NCI-H1092 treated with DMSO at 0.1 percent for 48 hours (cell line): Measurements from ENCODE around the gene KLK11.

Experiments
- DNase-seq: peaks from one replicate; lab custom pipeline; 2025; lab: John Stamatoyannopoulos, UW

KLK11 gene

DNA sequence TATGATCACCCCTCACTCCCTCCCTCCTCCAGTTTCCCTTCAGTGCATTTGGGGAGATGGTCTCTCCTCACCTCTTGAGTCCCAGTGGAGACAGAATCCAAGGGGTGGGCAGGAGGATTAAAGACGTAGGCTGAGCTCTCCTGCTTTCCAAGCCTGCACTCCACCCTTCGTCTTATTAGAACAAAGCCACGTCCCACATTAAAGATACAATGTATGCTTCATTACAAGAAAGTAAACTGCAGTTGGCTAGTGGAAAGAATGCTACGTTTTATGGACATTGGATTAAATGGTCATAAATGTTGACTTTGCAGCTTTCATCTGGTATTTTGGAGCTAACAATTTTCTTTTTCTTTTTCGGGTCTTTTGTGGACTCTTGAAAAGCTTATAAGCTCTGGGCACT, 1.5 kb upstream of the KLK11 start:
- no peak for DNase-seq

DNA sequence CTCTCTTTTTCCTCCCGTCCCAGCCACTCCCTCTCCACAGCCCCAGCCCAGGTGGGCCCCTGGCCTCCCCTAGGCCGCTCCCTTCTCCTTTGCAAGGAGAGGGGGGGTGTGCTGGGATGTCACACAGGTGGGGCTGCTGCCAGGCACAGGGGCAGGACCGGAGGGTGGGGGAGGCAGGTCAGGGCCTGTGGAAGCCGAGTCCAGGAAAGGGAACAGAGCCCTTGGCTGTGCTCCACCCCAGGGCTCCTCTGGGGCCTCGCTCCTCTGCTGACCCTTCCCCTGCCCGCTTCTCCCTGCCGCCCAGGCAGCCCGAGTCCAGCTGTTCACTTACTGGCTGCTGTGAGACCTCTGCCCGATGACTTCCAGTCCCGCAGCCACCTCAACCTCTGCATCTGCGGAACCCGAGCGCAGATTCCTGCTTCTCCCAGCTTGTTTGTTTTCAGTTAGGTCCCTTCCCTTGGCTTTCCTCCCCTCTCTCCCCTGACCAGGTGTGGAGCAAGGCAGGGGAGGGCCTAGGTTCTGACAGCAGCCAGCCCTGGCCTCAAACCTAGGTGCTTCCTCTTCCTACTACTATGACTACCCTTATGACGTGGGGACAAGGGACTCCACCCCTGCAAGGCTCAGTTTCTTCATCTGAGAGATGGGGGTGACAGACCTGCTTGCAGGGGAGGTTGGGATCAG, 850 bp upstream of the KLK11 start:
- no peak for DNase-seq

- no peak for DNase-seq
These were observed 435 bp downstream of the KLK11 start for GRCh38 chr19:51025809-51026553.

- DNase-seq = no peak
These were observed 1.0 kb downstream of the KLK11 start for GRCh38 chr19:51025401-51025800.

GRCh38 chr19:51024924-51025323, 1.5 kb downstream of the KLK11 start:
- DNase-seq = no peak

DNA sequence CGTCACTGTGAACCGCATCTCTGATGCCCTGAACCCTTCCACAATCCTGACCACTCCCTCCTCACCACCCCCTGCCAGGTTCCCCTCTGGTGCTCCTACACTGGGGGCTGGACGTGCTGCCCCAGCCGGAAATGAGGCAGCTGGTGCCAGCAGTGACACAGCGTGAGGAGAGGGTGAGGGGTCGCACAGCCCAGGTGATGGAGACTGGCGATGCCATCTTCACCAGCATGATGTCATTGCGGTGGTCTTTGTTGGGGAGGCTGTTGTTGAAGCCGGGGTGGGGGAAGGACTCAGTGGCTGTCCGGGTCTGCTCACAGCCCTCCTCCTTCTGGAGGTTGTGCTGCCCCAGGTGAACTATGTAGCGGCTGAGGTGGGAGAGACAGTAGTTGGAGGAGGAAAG, 2.5 kb downstream of the KLK11 start:
- DNase-seq = no peak

DNA sequence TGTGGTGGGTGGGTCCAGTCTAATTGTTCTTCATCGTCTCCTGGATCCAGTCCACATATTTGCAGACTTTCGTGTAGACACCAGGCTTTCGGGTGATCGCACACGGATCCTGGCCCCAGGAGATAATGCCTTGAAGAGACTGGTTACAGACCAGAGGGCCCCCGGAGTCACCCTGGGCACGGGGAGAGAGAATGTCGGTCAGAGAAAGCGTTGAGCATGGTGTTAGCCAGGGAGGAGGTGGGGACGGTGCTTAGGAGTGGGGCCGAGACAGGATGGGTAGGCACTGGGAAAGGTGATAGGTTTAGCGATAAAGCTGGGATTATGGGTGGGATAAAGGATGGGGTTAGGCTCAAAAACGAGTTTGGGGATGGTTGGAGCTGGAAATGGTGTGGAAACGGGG, 3.9 kb downstream of the KLK11 start:
- no peak for DNase-seq

DNA sequence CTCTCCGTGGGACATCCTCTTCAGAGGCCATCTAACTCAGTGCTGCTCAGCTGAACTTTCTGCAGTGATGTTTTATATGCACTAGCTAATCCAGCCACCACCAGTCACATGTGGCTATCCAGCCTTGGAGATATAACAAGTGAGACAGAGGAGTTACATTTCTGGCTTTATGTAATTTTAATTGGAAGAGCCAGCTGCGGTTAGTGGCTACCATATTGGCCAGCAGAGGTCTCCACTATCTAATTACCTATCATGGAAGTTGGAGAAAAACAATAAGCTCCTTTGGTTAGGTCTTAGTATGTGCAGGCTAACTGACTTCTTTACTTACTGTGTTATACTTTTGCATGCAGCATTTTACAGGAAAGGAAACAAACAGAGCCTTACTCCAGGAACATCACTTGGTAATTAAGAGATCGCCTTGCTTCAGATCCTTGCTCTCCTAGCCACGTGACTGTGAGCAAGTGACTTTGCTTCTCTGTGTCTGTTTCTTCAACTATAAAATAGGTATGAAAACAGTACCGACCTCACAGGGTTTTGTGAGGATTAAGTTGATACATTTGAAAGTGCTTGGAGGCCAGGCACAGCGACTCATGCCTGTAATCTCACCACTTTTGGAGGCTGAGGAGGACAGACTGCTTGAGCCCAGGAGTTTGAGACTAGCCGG, 5.3 kb downstream of the KLK11 start:
- peak; percentile 35 for DNase-seq

DNA sequence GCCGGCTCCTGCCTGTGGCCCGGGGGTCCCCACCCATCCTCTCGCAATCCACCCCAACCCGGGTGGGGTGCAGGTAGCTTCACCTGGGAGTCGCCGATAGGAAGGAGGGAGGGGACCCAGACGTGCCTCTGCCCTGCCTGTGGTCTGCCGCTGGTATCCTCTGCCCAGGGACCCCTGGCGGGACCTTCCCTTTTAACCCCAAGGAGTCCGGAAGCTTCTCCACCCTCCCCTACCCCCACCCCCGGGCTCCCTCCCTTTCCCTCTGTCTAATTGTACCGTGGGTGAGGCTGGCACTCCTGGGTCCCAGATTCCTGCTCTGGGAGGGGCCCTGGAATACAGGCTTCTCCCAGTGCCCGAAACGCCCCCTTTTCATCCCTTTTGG, 6.9 kb downstream of the KLK11 start, which contains the start of gene KLK10:
Gene KLK10, minus strand, starts transcription at position 166 of the 382 bp plus-strand sequence. CDS start 579 bp downstream, outside the sequence.
- no peak for DNase-seq

DNA sequence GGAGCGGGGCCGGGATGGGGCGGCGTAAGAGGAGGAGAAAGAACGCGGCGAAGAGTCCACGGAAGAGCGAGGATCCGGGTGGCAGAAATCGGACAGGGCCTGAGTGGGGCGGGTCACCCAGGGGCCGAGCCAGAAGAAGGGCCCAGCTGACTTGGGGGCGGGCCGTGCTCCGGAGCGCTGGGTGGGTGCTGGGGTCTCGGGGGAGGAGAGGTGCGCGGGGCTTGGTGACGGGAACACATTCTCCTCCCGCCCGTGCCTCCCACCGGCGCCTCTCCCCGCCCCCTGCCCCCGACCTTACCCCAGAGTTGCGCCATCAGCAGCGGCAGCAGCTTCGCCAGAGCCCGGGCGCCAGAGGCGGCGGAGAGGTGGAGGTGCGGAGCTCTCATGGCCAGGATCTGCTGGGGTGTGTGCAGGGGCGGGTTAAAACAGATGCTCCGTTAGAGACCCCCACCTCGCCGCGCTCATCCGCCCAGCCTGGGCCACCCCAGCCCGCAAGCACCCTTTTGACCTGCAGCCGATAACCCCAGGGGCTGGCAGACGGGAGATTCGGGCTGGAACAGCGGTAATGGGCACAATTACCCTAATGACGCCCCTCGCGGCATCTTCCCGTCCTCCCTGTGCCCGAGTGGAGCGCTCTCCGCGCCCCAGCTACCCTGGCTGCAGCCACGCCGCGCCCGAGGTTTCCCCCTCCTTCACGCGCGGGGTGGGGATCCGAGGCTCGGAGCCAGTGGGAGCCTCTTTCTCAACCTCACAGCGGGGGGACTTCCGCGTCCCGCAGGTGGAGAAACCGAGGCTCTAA, 7.5 kb downstream of the KLK11 start:
- DNase-seq = no peak

DNA sequence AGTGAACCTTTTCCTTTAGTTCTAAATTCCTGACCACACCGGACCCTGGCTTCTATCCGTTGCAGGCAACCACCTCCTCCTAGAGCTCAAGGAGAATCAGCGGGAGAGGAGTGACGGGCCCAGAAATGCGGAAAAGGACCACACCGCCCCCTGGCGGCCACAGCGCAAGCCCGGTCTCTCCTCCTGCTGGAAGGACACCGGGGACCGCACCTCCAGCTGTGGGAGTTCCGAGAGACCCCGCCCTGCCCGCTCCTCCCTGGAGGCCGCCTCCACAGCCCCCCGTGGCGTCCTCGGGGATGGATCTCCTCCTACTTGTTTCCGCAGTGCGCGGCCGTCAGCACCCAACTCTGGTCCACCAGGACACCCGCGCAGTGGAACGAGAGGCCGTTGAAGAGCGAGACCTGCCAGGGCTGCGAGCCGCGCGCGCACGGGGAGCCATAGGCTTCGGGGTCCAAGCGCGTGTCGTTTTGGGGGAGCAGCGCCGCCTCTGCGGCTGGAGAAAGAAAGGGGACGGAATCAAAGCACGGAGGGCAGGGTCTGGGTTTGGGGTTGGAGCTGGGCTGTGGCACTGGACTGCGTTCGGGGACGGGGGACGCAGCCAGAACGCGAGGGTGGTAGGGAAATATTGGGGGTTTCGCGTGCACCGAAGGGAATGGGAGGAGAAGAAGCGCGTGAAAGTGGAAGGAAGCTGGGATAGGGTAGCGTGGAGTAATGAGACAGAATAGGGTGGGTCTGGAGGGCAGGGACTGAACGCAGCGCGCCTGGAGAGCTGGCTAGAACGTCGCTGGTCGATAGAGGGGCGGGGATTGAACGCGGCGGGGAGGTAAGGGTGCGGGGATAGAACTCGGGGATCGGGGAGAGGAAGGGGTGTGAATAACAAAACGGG, 9.4 kb downstream of the KLK11 start:
- peak; percentile 17 for DNase-seq

DNA sequence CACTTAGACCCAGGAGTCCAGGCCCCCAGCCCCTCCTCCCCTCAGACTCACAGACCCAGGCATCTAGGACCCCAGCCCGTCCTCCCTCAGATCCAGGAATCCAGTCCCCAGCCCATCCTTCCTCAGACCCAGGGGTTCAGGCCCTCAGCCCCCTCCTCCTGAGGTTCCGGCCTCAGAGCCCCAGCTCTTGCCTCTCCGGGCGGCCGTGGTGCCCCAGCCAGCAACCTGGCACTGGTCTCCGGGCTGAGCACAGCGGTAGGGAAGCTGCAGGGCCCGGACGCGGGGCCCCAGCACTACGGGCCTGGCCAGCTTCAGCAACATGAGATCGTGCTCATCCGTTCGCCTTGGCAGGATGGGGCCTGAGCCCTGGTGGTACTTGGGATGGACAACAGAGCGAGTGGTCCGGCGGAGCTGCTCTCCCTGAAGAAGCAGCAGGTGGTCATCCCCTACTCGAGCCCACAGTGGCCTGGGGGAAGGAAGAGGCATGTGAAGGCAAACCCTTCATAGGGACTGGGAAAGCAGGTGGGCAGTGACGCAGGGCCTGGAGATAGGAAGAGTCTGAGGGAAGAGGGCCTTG, 10.6 kb downstream of the KLK11 start:
- no peak for DNase-seq

- DNase-seq = no peak
These were observed 12.2 kb downstream of the KLK11 start for GRCh38 chr19:51014242-51014641.

- DNase-seq = no peak
These were observed 13.7 kb downstream of the KLK11 start for GRCh38 chr19:51012661-51013190.

GRCh38 chr19:51010066-51010795, 16.2 kb downstream of the KLK11 start:
- DNase-seq = no peak

DNA sequence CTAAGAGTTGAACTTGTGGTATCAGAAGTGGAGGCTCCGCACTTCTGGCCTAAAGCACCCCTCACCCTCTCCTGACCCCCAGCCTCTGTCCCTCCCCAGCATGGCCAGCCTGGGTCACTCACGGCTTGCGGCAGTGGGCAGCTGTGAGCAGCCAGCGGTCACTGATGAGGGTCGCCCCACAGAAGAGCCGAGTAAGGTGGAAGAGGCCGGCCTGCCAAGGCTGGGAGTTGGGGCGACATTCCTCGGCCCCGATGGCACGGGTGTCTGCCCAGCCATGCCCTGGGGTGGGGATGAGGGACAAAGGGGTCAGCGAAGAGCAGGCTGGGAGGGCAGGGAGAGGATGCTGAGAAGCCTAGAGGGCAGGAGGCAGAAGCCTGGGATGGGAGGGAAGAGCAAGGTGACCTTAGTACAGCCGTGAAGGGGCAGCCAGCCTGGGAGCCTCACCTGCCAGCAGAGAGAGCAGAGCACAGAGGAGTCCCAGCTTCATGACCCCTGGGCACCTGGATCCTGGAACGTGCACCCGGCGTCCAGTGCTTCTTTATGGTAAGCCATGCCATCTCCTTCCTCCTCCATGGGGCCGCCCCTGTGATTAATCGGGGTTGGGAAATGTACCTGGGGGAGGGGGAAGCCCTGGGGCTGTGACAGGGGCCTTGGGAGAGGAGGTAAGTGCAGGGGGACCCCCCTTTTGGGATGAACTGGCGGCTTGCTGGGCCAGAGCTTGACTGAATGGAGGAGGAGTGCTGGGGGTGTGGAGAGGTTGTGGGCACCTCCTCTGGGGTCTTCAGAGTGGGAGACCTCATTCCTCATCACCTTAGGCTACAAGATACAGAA, 17.1 kb downstream of the KLK11 start:
- DNase-seq = no peak

DNA sequence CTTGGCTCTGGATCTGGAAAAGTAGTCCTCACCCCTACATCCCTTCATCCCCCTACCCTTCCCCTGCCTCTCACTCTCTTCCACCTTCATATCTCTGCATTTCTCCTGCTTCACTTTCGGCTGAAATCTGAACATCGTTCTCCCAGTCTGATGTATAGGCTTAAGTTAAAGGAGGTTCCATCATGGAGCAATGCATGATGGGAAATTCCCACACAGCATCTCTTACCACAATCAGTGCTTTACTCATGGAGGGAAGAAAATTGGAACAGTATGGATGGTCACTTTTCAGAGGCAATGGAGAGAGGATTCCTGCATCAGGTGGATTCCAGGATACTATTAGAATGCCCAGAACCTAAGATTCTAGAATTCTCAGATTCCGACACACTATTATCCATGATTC, 18.9 kb downstream of the KLK11 start:
- DNase-seq = no peak

- DNase-seq = no peak
These were observed 20.0 kb downstream of the KLK11 start for GRCh38 chr19:51006406-51006805.

GRCh38 chr19:51005248-51005647, 21.2 kb downstream of the KLK11 start:
- no peak for DNase-seq
